H9 (cell line): Measurements from ENCODE around the gene SYCE3. TPM values are rescaled to one million over a fixed set of nuclear protein-coding genes. Genes with fewer than 3 reads are reported as not detected.
"Not testable (repeated sequence)": the region's sequence is repeated elsewhere in the genome, so short reads cannot be mapped to it uniquely, and the experiment has no call there.

Experiments used
- DNase-seq: peaks from one replicate; pipeline ENCODE4 v3.0.0-alpha.2; 2017
- H2AFZ ChIP-seq: one replicate; pipeline ENCODE4 v1.6.1; 2013; ENCODE audit warnings: mild to moderate bottlenecking, low read length, control low read depth, moderate library complexity
- H2AK5ac ChIP-seq: 2 replicates; pipeline ENCODE4 v1.6.1; 2013; ENCODE audit warnings: low read length, control low read depth, mixed read lengths; ENCODE audit not compliant: insufficient read length
- H2BK120ac ChIP-seq: one replicate; pipeline ENCODE4 v1.6.1; 2013; ENCODE audit warnings: low read depth, mild to moderate bottlenecking, low read length, control low read depth, inconsistent platforms; ENCODE audit not compliant: poor library complexity, severe bottlenecking
- H2BK12ac ChIP-seq: 2 replicates; pipeline ENCODE4 v1.6.1; 2013; ENCODE audit warnings: low read length, control low read depth, mixed read lengths, low read depth; ENCODE audit not compliant: insufficient read length
- H2BK15ac ChIP-seq: 2 replicates; pipeline ENCODE4 v1.6.1; 2013; ENCODE audit warnings: low read depth, low read length, control low read depth
- H2BK20ac ChIP-seq: one replicate; pipeline ENCODE4 v1.6.1; 2013; ENCODE audit warnings: low read depth, mild to moderate bottlenecking, low read length, control low read depth, inconsistent platforms; ENCODE audit not compliant: poor library complexity, severe bottlenecking
- H2BK5ac ChIP-seq: 2 replicates; pipeline ENCODE4 v1.6.1; 2013; ENCODE audit warnings: low read length, control low read depth, mixed read lengths; ENCODE audit not compliant: insufficient read length
- H3K14ac ChIP-seq: 2 replicates; pipeline ENCODE4 v1.6.1; 2013; ENCODE audit warnings: low read length, control low read depth; ENCODE audit not compliant: insufficient read depth
- H3K18ac ChIP-seq: 2 replicates; pipeline ENCODE4 v1.6.1; 2013; ENCODE audit warnings: low read depth, mild to moderate bottlenecking, mixed read lengths, low read length, control low read depth; ENCODE audit not compliant: insufficient read length
- H3K23ac ChIP-seq: 2 replicates; pipeline ENCODE4 v1.6.1; 2013; ENCODE audit warnings: low read length, control low read depth, mixed read lengths, low read depth; ENCODE audit not compliant: insufficient read length
- H3K23me2 ChIP-seq: 2 replicates; pipeline ENCODE4 v1.6.1; 2013; ENCODE audit warnings: low read depth, mild to moderate bottlenecking, mixed read lengths, low read length, control low read depth; ENCODE audit not compliant: insufficient read length, poor library complexity, severe bottlenecking
- H3K27ac ChIP-seq: 2 replicates; pipeline ENCODE4 v1.5.1; 2013; ENCODE audit warnings: low read length, control low read depth, mixed read lengths, low read depth; ENCODE audit not compliant: insufficient read length
- H3K27me3 ChIP-seq: 2 replicates; pipeline ENCODE4 v1.6.1; 2013; ENCODE audit warnings: low read length, control low read depth, inconsistent platforms; ENCODE audit not compliant: insufficient read depth
- H3K4ac ChIP-seq: 2 replicates; pipeline ENCODE4 v1.6.1; 2013; ENCODE audit warnings: low read depth, mild to moderate bottlenecking, control low read depth, inconsistent platforms, low read length, moderate library complexity
- H3K4me1 ChIP-seq: 2 replicates; pipeline ENCODE4 v1.6.1; 2013; ENCODE audit warnings: low read length, control low read depth, inconsistent platforms; ENCODE audit not compliant: insufficient read depth
- H3K4me2 ChIP-seq: 2 replicates; pipeline ENCODE4 v1.6.1; 2013; ENCODE audit warnings: low read length, control low read depth, mixed read lengths; ENCODE audit not compliant: insufficient read length, insufficient read depth
- H3K56ac ChIP-seq: 2 replicates; pipeline ENCODE4 v1.6.1; 2013; ENCODE audit warnings: low read depth, mild to moderate bottlenecking, mixed read lengths, low read length, control low read depth; ENCODE audit not compliant: insufficient read length
- H3K79me1 ChIP-seq: 2 replicates; pipeline ENCODE4 v1.6.1; 2013; ENCODE audit warnings: low read depth, mild to moderate bottlenecking, moderate library complexity, low read length, control low read depth, inconsistent platforms; ENCODE audit not compliant: insufficient read depth, poor library complexity, severe bottlenecking
- H3K79me2 ChIP-seq: 2 replicates; pipeline ENCODE4 v1.6.1; 2013; ENCODE audit warnings: low read length, control low read depth, inconsistent platforms; ENCODE audit not compliant: insufficient read depth
- H3K9ac ChIP-seq: 2 replicates; pipeline ENCODE4 v1.6.1; 2013; ENCODE audit warnings: low read length, control low read depth, mixed read lengths; ENCODE audit not compliant: insufficient read length; ENCODE audit errors: extremely low read depth
- H3K9me3 ChIP-seq: one replicate; pipeline ENCODE4 v1.6.1; 2013; ENCODE audit warnings: low read depth, low read length, inconsistent platforms; ENCODE audit not compliant: control insufficient read depth
- H3T11ph ChIP-seq: one replicate; pipeline ENCODE4 v1.6.1; 2013; ENCODE audit warnings: mild to moderate bottlenecking, low read length, control low read depth, inconsistent platforms
- H4K20me1 ChIP-seq: one replicate; pipeline ENCODE4 v1.6.1; 2013; ENCODE audit not compliant: control insufficient read depth, insufficient read length, insufficient read depth
- H4K5ac ChIP-seq: 2 replicates; pipeline ENCODE4 v1.6.1; 2013; ENCODE audit warnings: low read depth, mild to moderate bottlenecking, mixed read lengths, low read length, control low read depth; ENCODE audit not compliant: insufficient read length
- H4K8ac ChIP-seq: replicated peaks from 2 replicates; pipeline ENCODE4 v1.6.1; 2013; ENCODE audit warnings: low read length, control low read depth, mixed read lengths, low read depth; ENCODE audit not compliant: insufficient read length
- H4K91ac ChIP-seq: 2 replicates; pipeline ENCODE4 v1.6.1; 2013; ENCODE audit warnings: low read depth, mild to moderate bottlenecking, moderate library complexity, mixed read lengths, low read length, control low read depth; ENCODE audit not compliant: insufficient read length
- H3K27ac Mint-ChIP-seq, 3 experiments: 2 replicates in 2 of 3; 3 replicates in 1 of 3; pipeline ENCODE4 v1.8.0; 2020 to 2021; ENCODE audit warnings: mixed read lengths in 3 of 3, mild to moderate bottlenecking in 1 of 3, moderate library complexity in 1 of 3
- H3K27me3 Mint-ChIP-seq: 2 replicates; pipeline ENCODE4 v1.8.0; 2021; ENCODE audit warnings: low read depth, mild to moderate bottlenecking, moderate library complexity, mixed read lengths
- H3K36me3 Mint-ChIP-seq, 3 experiments: 2 replicates in 2 of 3; 3 replicates in 1 of 3; pipeline ENCODE4 v1.8.0; 2020 to 2021; ENCODE audit warnings: low read depth in 3 of 3, mixed read lengths in 3 of 3; ENCODE audit not compliant: insufficient read depth in 1 of 3
- H3K4me1 Mint-ChIP-seq, 2 experiments: 2 replicates each; pipeline ENCODE4 v1.8.0; 2020; ENCODE audit warnings: mixed read lengths in 2 of 2
- H3K4me3 Mint-ChIP-seq, 2 experiments: 2 replicates in 1 of 2; 3 replicates in 1 of 2; pipeline ENCODE4 v1.8.0; 2020 to 2021; ENCODE audit warnings: mild to moderate bottlenecking in 2 of 2, mixed read lengths in 2 of 2, moderate library complexity in 1 of 2
- H3K9me3 Mint-ChIP-seq, 2 experiments: 2 replicates in 1 of 2; 3 replicates in 1 of 2; pipeline ENCODE4 v1.8.0; 2020; ENCODE audit warnings: mild to moderate bottlenecking in 2 of 2, mixed read lengths in 2 of 2, moderate library complexity in 1 of 2
- WGBS: extraction: QIAGEN DNeasy Blood & Tissue Kit; methylation state at CpG from one replicate; pipeline ENCODE4 v1.1.7; 2013; ENCODE audit warnings: missing lambda C conversion rate, low lambda C conversion rate, mixed read lengths; ENCODE audit not compliant: insufficient read length; ENCODE audit errors: extremely low coverage; 5-methylcytosine and 5-hydroxymethylcytosine counted together
- total RNA-seq: library from RNA; stranded (reverse); gene quantifications from 2 replicates; pipeline ENCODE4 v1.2.1, GENCODE V29; 2021
- TF ChIP-seq, protein P1 (sequence below): fragments of 200-600 bp; sonication (generic); conservative IDR thresholded peaks from 3 replicates; pipeline ENCODE4 v1.8.0; 2021; ENCODE audit warnings: antibody characterized with exemption, mild to moderate bottlenecking

SYCE3 gene
- total RNA-seq, 1 experiment from 2014 or later = 0.85 TPM

GRCh38 chr22:50608996-50609395, 46.3 kb upstream of the SYCE3 start:
- Histone ChIP-seq H3K27me3 (no peaks in the 10 kb centered on the region), H3K4me1 (peaks cover 3% of the 10 kb centered on the region; the same call in 1 of the 2 replicates), H3K79me1 (no peaks in the 10 kb centered on the region), H2BK5ac (no peak overlapping the region), H3K23me2 (peaks cover 5% of the 10 kb centered on the region), H3K14ac (no peak overlapping the region), H3K9me3 (no peaks in the 10 kb centered on the region), H3T11ph (no peak overlapping the region), H3K4ac (no peak overlapping the region), H3K18ac (no peak overlapping the region), H3K9ac (no peak overlapping the region), H4K91ac (no peak overlapping the region), H3K4me2 (no peak overlapping the region), H3K23ac (no peak overlapping the region), H2BK12ac (no peak overlapping the region), H2BK20ac (no peak overlapping the region), H2BK15ac (no peak overlapping the region), H4K5ac (no peak overlapping the region), H3K27ac (no peak overlapping the region), H3K79me2 (no peaks in the 10 kb centered on the region), H3K56ac (no peak overlapping the region), H4K8ac (no peak overlapping the region), H2AK5ac (no peak overlapping the region), H2AFZ (no peak overlapping the region), H4K20me1 (no peaks in the 10 kb centered on the region), H2BK120ac (no peak overlapping the region)
- Mint-ChIP-seq H3K4me3 (no peak overlapping the region), H3K4me1 (peaks cover 10 to 16% of the 10 kb centered on the region in 2 experiments), H3K36me3 (no peaks in the 10 kb centered on the region; a peak in 2 of 7 replicates), H3K27ac (no peak overlapping the region), H3K27me3 (peaks cover 36% of the 10 kb centered on the region), H3K9me3 (no peaks in the 10 kb centered on the region)
- no peak for DNase-seq
- TF ChIP-seq, protein P1, sequence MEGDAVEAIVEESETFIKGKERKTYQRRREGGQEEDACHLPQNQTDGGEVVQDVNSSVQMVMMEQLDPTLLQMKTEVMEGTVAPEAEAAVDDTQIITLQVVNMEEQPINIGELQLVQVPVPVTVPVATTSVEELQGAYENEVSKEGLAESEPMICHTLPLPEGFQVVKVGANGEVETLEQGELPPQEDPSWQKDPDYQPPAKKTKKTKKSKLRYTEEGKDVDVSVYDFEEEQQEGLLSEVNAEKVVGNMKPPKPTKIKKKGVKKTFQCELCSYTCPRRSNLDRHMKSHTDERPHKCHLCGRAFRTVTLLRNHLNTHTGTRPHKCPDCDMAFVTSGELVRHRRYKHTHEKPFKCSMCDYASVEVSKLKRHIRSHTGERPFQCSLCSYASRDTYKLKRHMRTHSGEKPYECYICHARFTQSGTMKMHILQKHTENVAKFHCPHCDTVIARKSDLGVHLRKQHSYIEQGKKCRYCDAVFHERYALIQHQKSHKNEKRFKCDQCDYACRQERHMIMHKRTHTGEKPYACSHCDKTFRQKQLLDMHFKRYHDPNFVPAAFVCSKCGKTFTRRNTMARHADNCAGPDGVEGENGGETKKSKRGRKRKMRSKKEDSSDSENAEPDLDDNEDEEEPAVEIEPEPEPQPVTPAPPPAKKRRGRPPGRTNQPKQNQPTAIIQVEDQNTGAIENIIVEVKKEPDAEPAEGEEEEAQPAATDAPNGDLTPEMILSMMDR = no peak
- no CpG with 5 or more reads among the region's 10 CpGs for WGBS

GRCh38 chr22:50608058-50608840, 45.5 kb upstream of the SYCE3 start:
- H4K91ac ChIP-seq, H3K79me1 ChIP-seq, H3K79me2 ChIP-seq, H3K4ac ChIP-seq, H3K9ac ChIP-seq, H2BK120ac ChIP-seq, H3K23me2 ChIP-seq, H3K9me3 Mint-ChIP-seq, H2BK12ac ChIP-seq, H3K9me3 ChIP-seq, H3K56ac ChIP-seq, H3K27me3 ChIP-seq, DNase-seq, H2AFZ ChIP-seq, H2BK20ac ChIP-seq, H3K23ac ChIP-seq, H2BK5ac ChIP-seq, H4K5ac ChIP-seq, H3K18ac ChIP-seq, H4K20me1 ChIP-seq, H2AK5ac ChIP-seq, H3T11ph ChIP-seq, H3K36me3 Mint-ChIP-seq, H3K27ac ChIP-seq, H4K8ac ChIP-seq, H3K4me1 ChIP-seq, H3K4me2 ChIP-seq, H3K4me3 Mint-ChIP-seq, H3K14ac ChIP-seq, H2BK15ac ChIP-seq: not testable (repeated sequence)
- H3K4me1 Mint-ChIP-seq = peaks cover 5 to 10% of the 10 kb centered on the region in 2 experiments
- H3K27ac Mint-ChIP-seq = peak overlapping the region in 1 of 3 experiments; percentile 75; a peak in 1 of 7 replicates
- no CpG with 5 or more reads among the region's 39 CpGs for WGBS
- H3K27me3 Mint-ChIP-seq = peaks cover 31% of the 10 kb centered on the region
